Measurements from ENCODE around the gene CLN3.
"Not testable (repeated sequence)": the region's sequence is repeated elsewhere in the genome, so short reads cannot be mapped to it uniquely, and the experiment has no call there.

DNA sequence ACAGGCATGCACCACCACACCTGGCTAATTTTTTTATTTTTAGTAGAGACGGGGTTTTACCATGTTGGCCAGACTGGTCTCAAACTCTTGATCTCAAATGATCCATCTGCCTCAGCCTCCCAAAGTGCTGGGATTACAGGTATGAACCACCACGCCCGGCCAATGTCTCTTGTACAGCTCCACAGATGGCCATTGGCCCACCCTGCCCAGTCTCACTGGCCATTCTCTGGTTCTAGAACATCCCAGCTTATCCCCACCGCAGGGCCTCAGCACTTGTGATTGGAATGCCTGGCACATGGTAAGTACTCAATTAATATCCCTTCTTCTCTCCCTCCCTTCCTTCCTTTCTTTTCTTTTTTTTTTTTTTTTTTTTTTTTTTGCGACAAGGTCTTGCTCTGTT, 8.5 kb downstream of the CLN3 start:
- TF ChIP-seq, protein P1, sequence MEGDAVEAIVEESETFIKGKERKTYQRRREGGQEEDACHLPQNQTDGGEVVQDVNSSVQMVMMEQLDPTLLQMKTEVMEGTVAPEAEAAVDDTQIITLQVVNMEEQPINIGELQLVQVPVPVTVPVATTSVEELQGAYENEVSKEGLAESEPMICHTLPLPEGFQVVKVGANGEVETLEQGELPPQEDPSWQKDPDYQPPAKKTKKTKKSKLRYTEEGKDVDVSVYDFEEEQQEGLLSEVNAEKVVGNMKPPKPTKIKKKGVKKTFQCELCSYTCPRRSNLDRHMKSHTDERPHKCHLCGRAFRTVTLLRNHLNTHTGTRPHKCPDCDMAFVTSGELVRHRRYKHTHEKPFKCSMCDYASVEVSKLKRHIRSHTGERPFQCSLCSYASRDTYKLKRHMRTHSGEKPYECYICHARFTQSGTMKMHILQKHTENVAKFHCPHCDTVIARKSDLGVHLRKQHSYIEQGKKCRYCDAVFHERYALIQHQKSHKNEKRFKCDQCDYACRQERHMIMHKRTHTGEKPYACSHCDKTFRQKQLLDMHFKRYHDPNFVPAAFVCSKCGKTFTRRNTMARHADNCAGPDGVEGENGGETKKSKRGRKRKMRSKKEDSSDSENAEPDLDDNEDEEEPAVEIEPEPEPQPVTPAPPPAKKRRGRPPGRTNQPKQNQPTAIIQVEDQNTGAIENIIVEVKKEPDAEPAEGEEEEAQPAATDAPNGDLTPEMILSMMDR (conservative IDR thresholded peaks at IDR 0.05; ENCODE audit: low read depth in 2 of 2) = not testable (repeated sequence)
- not testable (repeated sequence) for TF ChIP-seq EZH2phosphoT487 (IDR thresholded peaks at IDR 0.05; ENCODE audit: unreplicated experiment); POLR2AphosphoS5 (IDR thresholded peaks at IDR 0.05; ENCODE audit: low read depth); EZH2 (IDR thresholded peaks at IDR 0.05; ENCODE audit: low read depth, unreplicated experiment); CREB1 (CRISPR knock-in tag; IDR thresholded peaks at IDR 0.05; ENCODE audit: low read depth); JUNB (IDR thresholded peaks at IDR 0.05; ENCODE audit: unreplicated experiment)
- TF ChIP-seq, protein P2, sequence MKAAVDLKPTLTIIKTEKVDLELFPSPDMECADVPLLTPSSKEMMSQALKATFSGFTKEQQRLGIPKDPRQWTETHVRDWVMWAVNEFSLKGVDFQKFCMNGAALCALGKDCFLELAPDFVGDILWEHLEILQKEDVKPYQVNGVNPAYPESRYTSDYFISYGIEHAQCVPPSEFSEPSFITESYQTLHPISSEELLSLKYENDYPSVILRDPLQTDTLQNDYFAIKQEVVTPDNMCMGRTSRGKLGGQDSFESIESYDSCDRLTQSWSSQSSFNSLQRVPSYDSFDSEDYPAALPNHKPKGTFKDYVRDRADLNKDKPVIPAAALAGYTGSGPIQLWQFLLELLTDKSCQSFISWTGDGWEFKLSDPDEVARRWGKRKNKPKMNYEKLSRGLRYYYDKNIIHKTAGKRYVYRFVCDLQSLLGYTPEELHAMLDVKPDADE (IDR thresholded peaks at IDR 0.05) = not testable (repeated sequence)
- TF ChIP-seq, protein P3, sequence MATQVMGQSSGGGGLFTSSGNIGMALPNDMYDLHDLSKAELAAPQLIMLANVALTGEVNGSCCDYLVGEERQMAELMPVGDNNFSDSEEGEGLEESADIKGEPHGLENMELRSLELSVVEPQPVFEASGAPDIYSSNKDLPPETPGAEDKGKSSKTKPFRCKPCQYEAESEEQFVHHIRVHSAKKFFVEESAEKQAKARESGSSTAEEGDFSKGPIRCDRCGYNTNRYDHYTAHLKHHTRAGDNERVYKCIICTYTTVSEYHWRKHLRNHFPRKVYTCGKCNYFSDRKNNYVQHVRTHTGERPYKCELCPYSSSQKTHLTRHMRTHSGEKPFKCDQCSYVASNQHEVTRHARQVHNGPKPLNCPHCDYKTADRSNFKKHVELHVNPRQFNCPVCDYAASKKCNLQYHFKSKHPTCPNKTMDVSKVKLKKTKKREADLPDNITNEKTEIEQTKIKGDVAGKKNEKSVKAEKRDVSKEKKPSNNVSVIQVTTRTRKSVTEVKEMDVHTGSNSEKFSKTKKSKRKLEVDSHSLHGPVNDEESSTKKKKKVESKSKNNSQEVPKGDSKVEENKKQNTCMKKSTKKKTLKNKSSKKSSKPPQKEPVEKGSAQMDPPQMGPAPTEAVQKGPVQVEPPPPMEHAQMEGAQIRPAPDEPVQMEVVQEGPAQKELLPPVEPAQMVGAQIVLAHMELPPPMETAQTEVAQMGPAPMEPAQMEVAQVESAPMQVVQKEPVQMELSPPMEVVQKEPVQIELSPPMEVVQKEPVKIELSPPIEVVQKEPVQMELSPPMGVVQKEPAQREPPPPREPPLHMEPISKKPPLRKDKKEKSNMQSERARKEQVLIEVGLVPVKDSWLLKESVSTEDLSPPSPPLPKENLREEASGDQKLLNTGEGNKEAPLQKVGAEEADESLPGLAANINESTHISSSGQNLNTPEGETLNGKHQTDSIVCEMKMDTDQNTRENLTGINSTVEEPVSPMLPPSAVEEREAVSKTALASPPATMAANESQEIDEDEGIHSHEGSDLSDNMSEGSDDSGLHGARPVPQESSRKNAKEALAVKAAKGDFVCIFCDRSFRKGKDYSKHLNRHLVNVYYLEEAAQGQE (IDR thresholded peaks at IDR 0.05; ENCODE audit: unreplicated experiment) = not testable (repeated sequence)

All from GM23338 (cell line).